Ishikawa (cell line): ENCODE results near the gene S100A16.

Experiments
- NFIC ChIP-seq: IDR thresholded peaks from 2 replicates; pipeline ENCODE4 v1.6.1; 2012
- YY1 ChIP-seq: IDR thresholded peaks from 2 replicates; pipeline ENCODE4 v1.6.1; 2012; ENCODE audit warnings: low read depth
- TF ChIP-seq, protein P1 (sequence below): IDR thresholded peaks from 2 replicates; pipeline ENCODE4 v1.6.1; 2012

DNA sequence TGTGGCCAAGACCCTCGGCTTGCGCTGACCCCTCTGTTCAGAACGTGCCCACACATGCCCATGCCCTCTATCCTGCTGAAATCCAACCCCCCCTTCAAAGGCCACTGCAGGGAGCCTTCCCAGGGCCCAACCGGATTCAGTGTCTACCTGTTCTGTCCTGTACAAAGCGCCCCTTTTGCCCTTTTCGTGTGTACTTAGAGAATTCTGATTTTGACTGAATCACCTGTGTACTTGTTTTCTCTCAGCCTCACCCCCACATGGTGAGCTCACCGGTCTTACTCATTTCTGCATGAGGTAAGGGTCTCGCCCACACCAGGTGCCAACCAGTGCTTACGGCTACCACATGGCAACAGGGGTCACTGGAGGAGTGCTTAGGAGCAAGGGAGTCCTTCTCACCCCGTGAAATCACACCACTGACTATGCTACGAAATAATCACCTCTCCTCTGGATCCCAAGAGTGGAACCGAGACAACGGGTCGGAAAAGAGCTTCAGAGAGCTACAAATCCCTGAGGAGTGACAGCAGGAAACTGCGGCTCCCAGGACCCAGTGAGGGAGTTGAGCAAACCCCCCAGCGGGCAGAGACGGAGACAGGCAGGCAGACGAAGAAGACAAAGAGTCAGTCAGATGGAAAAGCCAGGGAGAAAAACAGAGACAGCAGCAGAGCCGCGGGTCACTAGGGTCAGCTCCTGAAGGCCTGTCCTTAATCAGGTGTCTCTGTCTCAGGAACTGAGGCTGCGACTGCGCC, 45.1 kb downstream of the S100A16 start:
- TF ChIP-seq, protein P1, sequence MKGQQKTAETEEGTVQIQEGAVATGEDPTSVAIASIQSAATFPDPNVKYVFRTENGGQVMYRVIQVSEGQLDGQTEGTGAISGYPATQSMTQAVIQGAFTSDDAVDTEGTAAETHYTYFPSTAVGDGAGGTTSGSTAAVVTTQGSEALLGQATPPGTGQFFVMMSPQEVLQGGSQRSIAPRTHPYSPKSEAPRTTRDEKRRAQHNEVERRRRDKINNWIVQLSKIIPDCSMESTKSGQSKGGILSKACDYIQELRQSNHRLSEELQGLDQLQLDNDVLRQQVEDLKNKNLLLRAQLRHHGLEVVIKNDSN, result no peak
- TF ChIP-seq YY1 (no peak), NFIC (no peak)
